B cell (primary cell): Measurements from ENCODE around the gene MAPKBP1. TPM values are rescaled to one million over a fixed set of nuclear protein-coding genes. Genes with fewer than 3 reads are reported as not detected.

Experiments
- ATAC-seq: fragments of 200-7000 bp; cut with Tn5 transposase; one replicate; pipeline ENCODE4 v1.10.0; 2021; ENCODE audit warnings: low read depth, mild to moderate bottlenecking, moderate number of reproducible peaks, moderate library complexity
- CTCF ChIA-PET: fragments of 350-600 bp; sonication (Branson Sonifier 250); formaldehyde crosslinking; loops from one replicate; lab custom pipeline; 2021; ENCODE audit warnings: antibody characterized with exemption, inconsistent platforms; lab: Charles Lee
- POLR2A ChIA-PET: fragments of 350-600 bp; sonication (Branson Sonifier 250); formaldehyde crosslinking; loops from one replicate; lab custom pipeline; 2021; ENCODE audit warnings: antibody characterized with exemption; lab: Charles Lee
- DNase-seq: peaks from one replicate; pipeline ENCODE4 v3.0.0; 2013
- H2AFZ ChIP-seq: 2 replicates; pipeline ENCODE4 v1.6.1; 2012; ENCODE audit warnings: mild to moderate bottlenecking, low read depth, low read length; ENCODE audit not compliant: insufficient read depth, poor library complexity, severe bottlenecking
- H3K27ac ChIP-seq, 2 donors: 1 replicate in 1 of 2; 2 replicates in 1 of 2; pipeline ENCODE4 v1.5.1; 2012 to 2013; ENCODE audit warnings: low read length in 2 of 2, mild to moderate bottlenecking in 2 of 2, moderate library complexity in 1 of 2
- H3K27me3 ChIP-seq, 4 experiments: fragments of 200-600 bp in 1 of 4; sonication (generic) in 1 of 4; replicated peaks in 1 of 4; 1 replicate in 2 of 4; 2 replicates in 2 of 4; pipeline versions ENCODE4 v1.6.1 to v1.7.0; 2013 to 2016; ENCODE audit warnings: low read length in 3 of 4, mild to moderate bottlenecking in 2 of 4, mixed read lengths in 1 of 4, moderate library complexity in 1 of 4; ENCODE audit not compliant: insufficient read depth in 4 of 4, control insufficient read depth in 3 of 4; ENCODE audit errors: control extremely low read depth in 1 of 4
- H3K36me3 ChIP-seq, 2 experiments: replicated peaks in 1 of 2; 1 replicate in 1 of 2; 2 replicates in 1 of 2; pipeline versions ENCODE4 v1.6.1 to v1.7.1; 2013; ENCODE audit warnings: low read length in 1 of 2; ENCODE audit not compliant: insufficient read depth in 2 of 2, control insufficient read depth in 1 of 2; ENCODE audit errors: control extremely low read depth in 1 of 2, extremely low read depth in 1 of 2
- H3K4me1 ChIP-seq, 2 donors: fragments of 200-600 bp in 1 of 2; sonication (generic) in 1 of 2; 1 replicate in 1 of 2; 2 replicates in 1 of 2; pipeline versions ENCODE4 v1.5.1 to v1.6.1; 2013 to 2017; ENCODE audit warnings: low read length in 2 of 2; ENCODE audit not compliant: control insufficient read depth in 2 of 2, insufficient read depth in 2 of 2
- H3K4me2 ChIP-seq: replicated peaks from 2 replicates; pipeline ENCODE3; 2012; ENCODE audit warnings: mild to moderate bottlenecking, low read depth, low read length; ENCODE audit not compliant: poor library complexity, severe bottlenecking
- H3K4me3 ChIP-seq, 5 experiments: fragments of 200-600 bp in 1 of 5; sonication (generic) in 1 of 5; 1 replicate in 3 of 5; 2 replicates in 2 of 5; pipeline versions ENCODE4 v1.5.1 to v1.7.0; 2011 to 2016; ENCODE audit warnings: low read length in 4 of 5, mild to moderate bottlenecking in 4 of 5, low read depth in 2 of 5, control low read depth in 1 of 5, moderate library complexity in 1 of 5; ENCODE audit not compliant: insufficient read depth in 1 of 5; ENCODE audit errors: control extremely low read depth in 1 of 5, extremely low read depth in 1 of 5
- H3K79me2 ChIP-seq: fragments of 200-600 bp; sonication (generic); one replicate; pipeline ENCODE4 v1.6.0; 2016; ENCODE audit warnings: low read length; ENCODE audit not compliant: control insufficient read depth, insufficient read depth
- H3K9ac ChIP-seq: fragments of 200-600 bp; sonication (generic); 2 replicates; pipeline ENCODE4 v1.6.1; 2017; ENCODE audit warnings: mild to moderate bottlenecking, low read length, moderate library complexity
- H3K9me3 ChIP-seq, 3 donors: one replicate each; pipeline versions ENCODE4 v1.6.1 to v1.7.1; 2013; ENCODE audit warnings: low read length in 2 of 3; ENCODE audit not compliant: control insufficient read depth in 2 of 3, insufficient read depth in 1 of 3; ENCODE audit errors: control extremely low read depth in 1 of 3
- H4K20me1 ChIP-seq: 2 replicates; pipeline ENCODE4 v1.6.0; 2012; ENCODE audit warnings: mild to moderate bottlenecking, low read length; ENCODE audit not compliant: insufficient read depth, control insufficient read depth, poor library complexity, severe bottlenecking
- H3K27ac Mint-ChIP-seq: one replicate; pipeline ENCODE4 v1.8.0; 2021; ENCODE audit warnings: mixed read lengths
- H3K27me3 Mint-ChIP-seq: one replicate; pipeline ENCODE4 v1.8.0; 2021; ENCODE audit warnings: mixed read lengths
- H3K4me1 Mint-ChIP-seq: one replicate; pipeline ENCODE4 v1.8.0; 2021; ENCODE audit warnings: mixed read lengths
- H3K4me3 Mint-ChIP-seq: one replicate; pipeline ENCODE4 v1.8.0; 2021; ENCODE audit warnings: mixed read lengths
- H3K9me3 Mint-ChIP-seq: one replicate; pipeline ENCODE4 v1.8.0; 2022; ENCODE audit warnings: mixed read lengths; ENCODE audit not compliant: insufficient read depth
- CTCF ChIP-seq: fragments of 200-600 bp; IDR thresholded peaks from one replicate; pipeline ENCODE4 v1.8.0; 2022; ENCODE audit warnings: antibody characterized with exemption, mild to moderate bottlenecking
- EZH2 ChIP-seq: IDR thresholded peaks from 2 replicates; pipeline ENCODE4 v1.6.1; 2012; ENCODE audit warnings: borderline replicate concordance, low read depth, mild to moderate bottlenecking, moderate library complexity, low read length; ENCODE audit not compliant: insufficient read depth, poor library complexity, severe bottlenecking
- WGBS: methylation state at CpG from one replicate; pipeline ENCODE4 v1.1.5; 2013; ENCODE audit warnings: missing lambda C conversion rate; ENCODE audit not compliant: insufficient coverage; 5-methylcytosine and 5-hydroxymethylcytosine counted together
- intact Hi-C: fragments of 100-400 bp; cut with micrococcal nuclease; formaldehyde crosslinking; loops from one replicate; pipeline ENCODE4 v1.10.0; 2022
- polyA plus RNA-seq: library from polyadenylated mRNA; depleted of rRNA; stranded (reverse); fragments of >200 nt; gene quantifications from 2 replicates; pipeline ENCODE4 v1.2.3, GENCODE V29; 2012
- total RNA-seq, 2 donors: library from RNA; stranded (reverse); fragments of 120-200 nt in 1 of 2; gene quantifications; 1 replicate in 1 of 2; 2 replicates in 1 of 2; pipeline versions ENCODE4 v1.2.3 to v1.2.4, GENCODE V29; 2013 to 2022

Gene MAPKBP1
- total and polyA plus RNA-seq, 2 donors (not counting 1 experiment from before 2014, with no cell fraction given): 14.1 to 59.2 TPM

DNA sequence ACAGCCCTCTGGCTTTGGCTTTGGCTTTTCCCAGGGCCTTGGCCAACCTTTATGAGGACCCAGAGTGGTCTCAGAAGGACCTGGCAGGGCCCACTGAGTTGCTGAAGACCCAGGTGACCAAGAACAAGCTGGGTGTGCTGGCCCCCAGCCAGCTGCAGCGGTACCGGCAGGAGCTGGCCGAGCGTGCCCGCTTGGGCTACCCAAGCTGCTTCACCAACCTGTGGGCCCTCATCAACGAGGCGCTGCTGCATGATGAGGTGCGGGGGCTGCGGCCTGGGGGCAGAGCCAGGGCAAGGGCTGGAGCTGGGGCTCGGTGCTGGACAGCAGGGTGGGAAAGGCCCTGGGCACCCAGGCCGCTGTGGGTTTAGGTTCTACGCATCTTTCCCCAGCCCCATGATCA is 70.5 kb downstream of the MAPKBP1 start:
- H3K27me3 ChIP-seq: no peaks in the 10 kb centered on the region
- peaks cover 4% of the 10 kb centered on the region for H4K20me1 ChIP-seq
- no peaks in the 10 kb centered on the region for H3K79me2 ChIP-seq
- intact Hi-C loops: no loop called here
- ChIA-PET CTCF (no interaction called here), POLR2A (no interaction called here)
- no peak overlapping the region for H3K4me3 ChIP-seq
- WGBS: 88% methylated on average over 12 of the region's 12 CpGs
- no peak overlapping the region for H3K4me3 Mint-ChIP-seq
- H3K27me3 Mint-ChIP-seq: no peaks in the 10 kb centered on the region
- H2AFZ ChIP-seq: no peak overlapping the region
- no peak overlapping the region for H3K27ac ChIP-seq
- ATAC-seq: no peak
- H3K9me3 Mint-ChIP-seq: no peaks in the 10 kb centered on the region
- H3K27ac Mint-ChIP-seq: no peak overlapping the region
- no peaks in the 10 kb centered on the region for H3K4me1 ChIP-seq
- DNase-seq: no peak
- H3K9ac ChIP-seq: no peak overlapping the region
- H3K36me3 ChIP-seq: peaks cover 0 to 35% of the 10 kb centered on the region in 2 experiments
- no peak for TF ChIP-seq EZH2
- TF ChIP-seq CTCF: no peak
- H3K4me1 Mint-ChIP-seq: no peaks in the 10 kb centered on the region
- H3K4me2 ChIP-seq: no peak overlapping the region
- no peaks in the 10 kb centered on the region for H3K9me3 ChIP-seq

DNA sequence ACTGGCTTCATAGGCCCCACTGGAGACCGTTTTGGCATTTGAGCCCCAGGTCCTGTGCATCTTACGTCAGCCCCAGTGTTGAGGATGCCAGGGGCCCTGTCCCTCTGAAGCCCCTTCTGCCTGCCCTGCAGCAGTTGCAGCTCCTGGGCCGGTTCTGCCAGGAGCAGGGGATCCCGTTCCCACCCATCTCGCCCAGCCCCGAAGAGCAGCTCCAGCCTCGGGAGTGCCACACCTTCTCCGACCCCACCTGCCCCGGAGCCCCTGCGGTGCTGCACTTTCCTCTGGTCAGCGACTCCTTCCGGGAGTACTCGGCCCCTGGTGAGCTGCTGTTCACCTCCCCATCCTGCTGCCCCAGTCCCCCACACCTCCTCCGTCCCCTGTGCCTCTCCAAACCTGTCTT is 72.9 kb downstream of the MAPKBP1 start:
- Histone ChIP-seq H3K27ac (no peak overlapping the region), H3K4me2 (no peak overlapping the region), H3K4me1 (no peaks in the 10 kb centered on the region), H2AFZ (no peak overlapping the region), H4K20me1 (no peaks in the 10 kb centered on the region), H3K79me2 (no peaks in the 10 kb centered on the region), H3K36me3 (peaks cover 0 to 29% of the 10 kb centered on the region in 2 experiments), H3K27me3 (peaks cover 0 to 3% (median 0%) of the 10 kb centered on the region in 4 experiments), H3K9ac (no peak overlapping the region), H3K9me3 (no peaks in the 10 kb centered on the region), H3K4me3 (no peak overlapping the region)
- no peak for DNase-seq
- no peak for ATAC-seq
- Mint-ChIP-seq H3K27me3 (no peaks in the 10 kb centered on the region), H3K27ac (no peak overlapping the region), H3K9me3 (no peaks in the 10 kb centered on the region), H3K4me1 (peaks cover 2% of the 10 kb centered on the region), H3K4me3 (no peak overlapping the region)
- CTCF ChIA-PET: interaction anchor here (1.6 kb wide), 1 partner anchor 36 kb away, joined by 4 read pairs; no protein-coding TSS in a partner anchor
- WGBS: 96% methylated on average over 14 of the region's 14 CpGs
- POLR2A ChIA-PET: no interaction called here
- no peak for TF ChIP-seq CTCF
- no peak for TF ChIP-seq EZH2
- intact Hi-C loops: no loop called here
